GM19324 (cell line): Measurements from ENCODE around the gene STARD9.

Experiments
- ATAC-seq: cut with Tn5 transposase; IDR thresholded peaks from one replicate; pipeline ENCODE4 v1.9.1; 2021; ENCODE audit warnings: mild to moderate bottlenecking, moderate library complexity; ENCODE audit not compliant: unreplicated experiment, low FRiP score

Gene STARD9

GRCh38 chr15:42691770-42692169, 116.4 kb downstream of the STARD9 start:
- ATAC-seq = no peak

GRCh38 chr15:42692536-42692935, 117.1 kb downstream of the STARD9 start:
- ATAC-seq = no peak

GRCh38 chr15:42692997-42693396, 117.6 kb downstream of the STARD9 start:
- no peak for ATAC-seq

GRCh38 chr15:42693496-42693895, 118.1 kb downstream of the STARD9 start:
- ATAC-seq = no peak

- ATAC-seq = no peak
These were observed 118.5 kb downstream of the STARD9 start for GRCh38 chr15:42693942-42694341.

- ATAC-seq = no peak
These were observed 119.0 kb downstream of the STARD9 start for GRCh38 chr15:42694398-42694797.

GRCh38 chr15:42695527-42696071, 120.2 kb downstream of the STARD9 start:
- ATAC-seq = no peak

GRCh38 chr15:42696626-42697025, 121.2 kb downstream of the STARD9 start:
- no peak for ATAC-seq

- peak; percentile 49 for ATAC-seq
These were observed 129.1 kb downstream of the STARD9 start for GRCh38 chr15:42704492-42704926.

- ATAC-seq = no peak
These were observed 129.9 kb downstream of the STARD9 start for GRCh38 chr15:42705336-42705735.

GRCh38 chr15:42707068-42707467, 131.7 kb downstream of the STARD9 start:
- no peak for ATAC-seq

GRCh38 chr15:42707873-42708544, 132.6 kb downstream of the STARD9 start:
- ATAC-seq = no peak

- no peak for ATAC-seq
These were observed 135.3 kb downstream of the STARD9 start for GRCh38 chr15:42710662-42711061.

GRCh38 chr15:42711746-42712145, 136.3 kb downstream of the STARD9 start:
- no peak for ATAC-seq

- ATAC-seq = no peak
These were observed 137.2 kb downstream of the STARD9 start for GRCh38 chr15:42712584-42712983.

- ATAC-seq = no peak
These were observed 140.7 kb downstream of the STARD9 start for GRCh38 chr15:42716125-42716524.

GRCh38 chr15:42716626-42717025, 141.2 kb downstream of the STARD9 start:
- ATAC-seq = no peak

- ATAC-seq = no peak
These were observed 143.6 kb downstream of the STARD9 start for GRCh38 chr15:42719043-42719442.

- ATAC-seq = no peak
These were observed 144.7 kb downstream of the STARD9 start for GRCh38 chr15:42720071-42720470.

- ATAC-seq = no peak
These were observed 145.6 kb downstream of the STARD9 start for GRCh38 chr15:42721016-42721415.

GRCh38 chr15:42721916-42722315, 146.5 kb downstream of the STARD9 start:
- ATAC-seq = no peak

- no peak for ATAC-seq
These were observed 147.7 kb downstream of the STARD9 start for GRCh38 chr15:42723068-42723467.
